ENCODE results near the gene XPOT. TPM values are rescaled to one million over a fixed set of nuclear protein-coding genes. Genes with fewer than 3 reads are reported as not detected.

Gene XPOT
- total RNA-seq, 1 experiment from 2014 or later = 298 TPM

DNA sequence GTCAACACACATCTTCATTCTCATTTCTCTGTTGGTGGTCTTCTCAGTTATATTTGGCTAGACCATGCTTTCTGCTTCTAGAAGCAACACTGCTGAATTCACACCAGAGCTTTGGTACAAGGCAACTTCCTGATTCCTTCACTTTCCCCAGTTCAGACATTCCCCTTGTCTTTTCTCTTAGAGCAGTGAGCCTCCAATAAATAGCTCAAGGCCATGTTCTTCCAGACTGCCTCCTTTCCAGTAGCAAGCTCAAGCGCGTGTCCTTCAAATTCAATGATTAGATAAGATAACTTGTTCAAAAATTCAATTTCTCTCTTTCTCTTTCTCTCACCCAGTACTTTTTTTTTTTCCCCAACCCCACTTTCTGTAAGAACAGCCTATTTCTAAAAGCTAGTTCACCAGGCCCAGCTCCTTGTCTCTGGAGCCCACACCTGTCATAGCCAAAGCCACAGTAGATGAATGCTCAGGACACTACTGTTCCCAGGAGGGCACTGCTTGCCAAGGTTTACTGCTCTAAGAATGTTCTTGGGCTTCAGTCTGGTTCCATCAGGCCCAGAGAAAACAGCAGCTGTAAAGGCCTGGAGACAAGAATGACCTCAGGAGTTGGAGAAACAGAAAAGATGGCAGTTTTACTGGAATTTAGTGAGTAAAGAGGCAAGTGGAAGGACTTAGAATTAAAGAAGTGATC lies 65.4 kb downstream of the XPOT start:
- Mint-ChIP-seq H3K4me1 (ENCODE audit: insufficient read depth, unreplicated experiment) (no peaks in the 10 kb centered on the region), H3K27me3 (ENCODE audit: insufficient read depth, unreplicated experiment) (no peaks in the 10 kb centered on the region), H3K4me3 (ENCODE audit: unreplicated experiment) (no peak overlapping the region), H3K27ac (ENCODE audit: low read depth, unreplicated experiment) (no peak overlapping the region), H3K9me3 (ENCODE audit: unreplicated experiment) (no peaks in the 10 kb centered on the region), H3K36me3 (ENCODE audit: insufficient read depth, unreplicated experiment) (peaks cover 87% of the 10 kb centered on the region)
- POLR2A ChIA-PET = interaction anchor here (0.8 to 1.3 kb wide), 2 partner anchors 15 to 288 kb away, joined by 3 read pairs; no protein-coding TSS in a partner anchor
- CTCF ChIA-PET = interaction anchor here (0.6 kb wide), 1 partner anchor 230 kb away, joined by 3 read pairs; no protein-coding TSS in a partner anchor
- intact Hi-C loops (cut with micrococcal nuclease) = no loop called here
- BruUV-seq (replicated peaks) = no TSS peak
- no peak for TF ChIP-seq CTCF (IDR thresholded peaks at IDR 0.05; ENCODE audit: unreplicated experiment)
- DNase-seq (ENCODE audit: unreplicated experiment) = no peak

GRCh38 chr12:64470495-64470894 lies 66.3 kb downstream of the XPOT start:
- H3K4me1 Mint-ChIP-seq (ENCODE audit: insufficient read depth, unreplicated experiment) = no peaks in the 10 kb centered on the region
- H3K9me3 Mint-ChIP-seq (ENCODE audit: unreplicated experiment) = no peaks in the 10 kb centered on the region
- TF ChIP-seq CTCF (IDR thresholded peaks at IDR 0.05; ENCODE audit: unreplicated experiment) = no peak
- peaks cover 87% of the 10 kb centered on the region for H3K36me3 Mint-ChIP-seq (ENCODE audit: insufficient read depth, unreplicated experiment)
- intact Hi-C loops (cut with micrococcal nuclease) = no loop called here
- BruUV-seq (replicated peaks) = no TSS peak
- CTCF ChIA-PET = interaction anchor here (0.6 kb wide), 1 partner anchor 53 kb away, joined by 4 read pairs; no protein-coding TSS in a partner anchor
- no peaks in the 10 kb centered on the region for H3K27me3 Mint-ChIP-seq (ENCODE audit: insufficient read depth, unreplicated experiment)
- no peak overlapping the region for H3K27ac Mint-ChIP-seq (ENCODE audit: low read depth, unreplicated experiment)
- DNase-seq (ENCODE audit: unreplicated experiment) = no peak
- no peak overlapping the region for H3K4me3 Mint-ChIP-seq (ENCODE audit: unreplicated experiment)
- POLR2A ChIA-PET = interaction anchor here (0.6 to 1.6 kb wide), 5 partner anchors 11 to 287 kb away, joined by 3 to 4 read pairs (median 3); no protein-coding TSS in a partner anchor

- Mint-ChIP-seq H3K4me3 (ENCODE audit: unreplicated experiment) (no peak overlapping the region), H3K36me3 (ENCODE audit: insufficient read depth, unreplicated experiment) (peaks cover 91% of the 10 kb centered on the region), H3K9me3 (ENCODE audit: unreplicated experiment) (peaks cover 5% of the 10 kb centered on the region), H3K27me3 (ENCODE audit: insufficient read depth, unreplicated experiment) (no peaks in the 10 kb centered on the region), H3K27ac (ENCODE audit: low read depth, unreplicated experiment) (no peak overlapping the region), H3K4me1 (ENCODE audit: insufficient read depth, unreplicated experiment) (no peaks in the 10 kb centered on the region)
- CTCF ChIA-PET = interaction anchor here (0.6 to 1.4 kb wide), 4 partner anchors 10 to 225 kb away, joined by 3 to 4 read pairs (median 4); no protein-coding TSS in a partner anchor
- no peak for DNase-seq (ENCODE audit: unreplicated experiment)
- BruUV-seq (replicated peaks) = no TSS peak
- intact Hi-C loops (cut with micrococcal nuclease) = no loop called here
- TF ChIP-seq CTCF (IDR thresholded peaks at IDR 0.05; ENCODE audit: unreplicated experiment) = no peak
- POLR2A ChIA-PET = interaction anchor here (1.4 kb wide), 1 partner anchor 9 kb away, joined by 5 read pairs; no protein-coding TSS in a partner anchor
Measured at GRCh38 chr12:64473176-64473575, 69.0 kb downstream of the XPOT start.

DNA sequence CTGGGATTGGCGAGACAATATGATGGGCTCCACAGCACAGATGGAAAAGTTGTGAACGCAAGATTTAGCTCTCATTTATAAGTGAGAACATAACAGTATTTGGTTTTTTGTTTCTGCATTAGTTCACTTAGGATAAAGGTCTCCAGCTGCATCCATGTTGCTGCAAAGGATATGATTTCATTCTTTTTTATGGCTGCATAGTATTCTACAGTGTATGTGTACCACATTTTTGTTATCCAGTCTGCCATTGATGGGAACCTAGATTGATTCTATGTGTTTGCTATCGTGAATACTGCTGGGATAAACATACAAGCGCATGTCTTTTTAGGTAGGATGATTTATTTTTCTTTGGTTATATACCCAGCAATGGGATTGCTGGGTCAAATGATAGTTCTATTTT lies 71.3 kb downstream of the XPOT start:
- H3K4me3 Mint-ChIP-seq (ENCODE audit: unreplicated experiment) = no peak overlapping the region
- no peak for DNase-seq (ENCODE audit: unreplicated experiment)
- H3K27me3 Mint-ChIP-seq (ENCODE audit: insufficient read depth, unreplicated experiment) = no peaks in the 10 kb centered on the region
- CTCF ChIA-PET = interaction anchor here (0.6 kb wide), 1 partner anchor 1081 kb away, joined by 3 read pairs; no protein-coding TSS in a partner anchor
- TF ChIP-seq CTCF (IDR thresholded peaks at IDR 0.05; ENCODE audit: unreplicated experiment) = no peak
- no TSS peak for BruUV-seq (replicated peaks)
- intact Hi-C loops (cut with micrococcal nuclease) = no loop called here
- H3K4me1 Mint-ChIP-seq (ENCODE audit: insufficient read depth, unreplicated experiment) = no peaks in the 10 kb centered on the region
- H3K36me3 Mint-ChIP-seq (ENCODE audit: insufficient read depth, unreplicated experiment) = peaks cover 91% of the 10 kb centered on the region
- H3K9me3 Mint-ChIP-seq (ENCODE audit: unreplicated experiment) = peaks cover 5% of the 10 kb centered on the region
- POLR2A ChIA-PET = interaction anchor here (0.6 to 1.3 kb wide), 2 partner anchors 8 to 13 kb away, joined by 3 to 4 read pairs; no protein-coding TSS in a partner anchor
- H3K27ac Mint-ChIP-seq (ENCODE audit: low read depth, unreplicated experiment) = no peak overlapping the region
